AG09319 (cell line): ENCODE data around the gene TMEM81.

Experiments used
- DNase-seq: peaks from one replicate; pipeline ENCODE4 v3.0.0-alpha.2; 2010; ENCODE audit warnings: low read depth; ENCODE audit errors: extremely low read depth
- TF ChIP-seq, protein P1 (sequence below): IDR thresholded peaks from 2 replicates; pipeline ENCODE4 v1.5.1; 2011; ENCODE audit warnings: low read depth, mild to moderate bottlenecking, inconsistent platforms, low read length, moderate library complexity

Gene TMEM81

DNA sequence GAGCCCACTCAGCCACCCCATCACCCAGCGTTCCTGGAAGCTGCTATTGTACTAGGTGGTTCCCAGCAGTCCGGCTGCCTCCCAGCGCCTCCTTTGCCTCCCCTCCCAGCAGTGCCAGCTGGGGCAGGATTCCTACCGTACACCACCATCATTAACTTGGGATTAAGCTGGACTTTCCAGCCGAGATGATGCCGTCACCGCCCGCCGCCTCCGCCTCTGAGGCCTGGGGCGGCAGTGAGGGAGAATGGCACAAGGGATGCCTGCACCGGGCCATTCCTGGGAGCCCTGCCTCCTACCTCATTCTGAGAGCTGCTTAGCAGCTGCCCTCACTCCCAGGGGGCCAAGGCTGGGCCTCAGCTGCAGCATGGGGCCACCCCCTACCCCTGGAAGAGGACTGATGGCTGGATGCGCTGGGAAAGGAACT, 28.1 kb downstream of the TMEM81 start:
- no peak for DNase-seq
- TF ChIP-seq, protein P1, sequence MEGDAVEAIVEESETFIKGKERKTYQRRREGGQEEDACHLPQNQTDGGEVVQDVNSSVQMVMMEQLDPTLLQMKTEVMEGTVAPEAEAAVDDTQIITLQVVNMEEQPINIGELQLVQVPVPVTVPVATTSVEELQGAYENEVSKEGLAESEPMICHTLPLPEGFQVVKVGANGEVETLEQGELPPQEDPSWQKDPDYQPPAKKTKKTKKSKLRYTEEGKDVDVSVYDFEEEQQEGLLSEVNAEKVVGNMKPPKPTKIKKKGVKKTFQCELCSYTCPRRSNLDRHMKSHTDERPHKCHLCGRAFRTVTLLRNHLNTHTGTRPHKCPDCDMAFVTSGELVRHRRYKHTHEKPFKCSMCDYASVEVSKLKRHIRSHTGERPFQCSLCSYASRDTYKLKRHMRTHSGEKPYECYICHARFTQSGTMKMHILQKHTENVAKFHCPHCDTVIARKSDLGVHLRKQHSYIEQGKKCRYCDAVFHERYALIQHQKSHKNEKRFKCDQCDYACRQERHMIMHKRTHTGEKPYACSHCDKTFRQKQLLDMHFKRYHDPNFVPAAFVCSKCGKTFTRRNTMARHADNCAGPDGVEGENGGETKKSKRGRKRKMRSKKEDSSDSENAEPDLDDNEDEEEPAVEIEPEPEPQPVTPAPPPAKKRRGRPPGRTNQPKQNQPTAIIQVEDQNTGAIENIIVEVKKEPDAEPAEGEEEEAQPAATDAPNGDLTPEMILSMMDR, result no peak

DNA sequence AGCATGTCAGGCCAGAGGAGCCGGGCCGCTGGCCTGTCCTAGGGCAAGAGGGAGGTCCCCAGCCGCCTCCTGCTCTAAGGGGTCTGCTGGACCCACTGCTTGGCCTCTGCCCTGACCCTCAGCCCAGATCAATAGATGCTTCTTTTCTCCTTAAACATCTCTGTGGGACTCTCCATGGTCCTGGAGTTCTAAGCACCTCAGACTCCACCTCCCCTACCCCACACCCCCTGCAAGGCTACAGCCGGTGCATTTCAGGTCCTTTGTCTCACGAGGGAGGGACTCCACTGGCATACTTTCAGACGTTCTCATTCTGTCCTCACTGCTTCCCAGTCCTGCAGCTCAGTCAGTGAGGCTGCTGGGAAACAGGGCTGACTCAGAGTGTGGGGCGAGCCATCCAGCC, 30.2 kb downstream of the TMEM81 start:
- TF ChIP-seq, protein P1, result no peak
- DNase-seq, result no peak

DNA sequence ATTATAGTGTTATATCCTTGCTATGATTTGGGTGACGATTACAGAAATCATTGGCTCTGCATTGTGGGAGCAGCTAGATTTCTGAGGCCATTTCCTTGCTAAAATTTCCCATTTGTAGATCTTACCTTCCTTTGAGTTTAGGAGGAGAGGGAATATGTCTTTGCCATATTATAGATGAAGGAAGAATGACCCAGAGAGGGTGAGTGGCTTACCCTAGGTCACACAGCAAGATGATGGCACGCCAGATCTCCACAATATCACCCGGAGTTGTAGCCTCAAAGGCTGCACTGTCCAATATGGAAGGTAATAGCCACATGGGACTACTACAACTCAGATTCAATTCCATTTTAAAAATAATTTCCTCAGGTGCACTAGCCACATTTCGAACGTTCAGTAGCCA, 31.0 kb downstream of the TMEM81 start:
- TF ChIP-seq, protein P1, result no peak

DNA sequence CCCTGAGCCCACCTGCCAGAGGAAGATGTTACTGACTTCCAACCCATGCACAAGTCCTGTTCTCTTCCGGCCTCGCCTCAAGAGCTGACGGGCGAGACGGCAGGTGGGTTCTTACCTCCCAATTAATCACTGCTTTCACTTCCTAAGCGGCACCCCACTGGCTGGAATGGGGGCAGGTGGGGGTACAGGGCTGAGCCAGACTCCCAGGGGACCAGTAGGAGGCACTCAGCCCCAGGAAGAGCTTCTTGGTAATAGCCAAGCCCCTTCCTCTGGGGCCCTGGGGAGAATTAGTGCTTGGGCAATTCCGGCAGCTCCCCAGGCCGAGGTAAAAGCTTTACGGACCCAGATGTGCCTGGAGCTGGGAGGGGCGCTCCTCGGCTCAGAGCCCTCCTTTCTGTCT, 31.6 kb downstream of the TMEM81 start:
- no peak for DNase-seq
- TF ChIP-seq, protein P1, result no peak

More for the DNA sequence above, 31.0 kb downstream of the TMEM81 start:
- no peak for DNase-seq

DNA sequence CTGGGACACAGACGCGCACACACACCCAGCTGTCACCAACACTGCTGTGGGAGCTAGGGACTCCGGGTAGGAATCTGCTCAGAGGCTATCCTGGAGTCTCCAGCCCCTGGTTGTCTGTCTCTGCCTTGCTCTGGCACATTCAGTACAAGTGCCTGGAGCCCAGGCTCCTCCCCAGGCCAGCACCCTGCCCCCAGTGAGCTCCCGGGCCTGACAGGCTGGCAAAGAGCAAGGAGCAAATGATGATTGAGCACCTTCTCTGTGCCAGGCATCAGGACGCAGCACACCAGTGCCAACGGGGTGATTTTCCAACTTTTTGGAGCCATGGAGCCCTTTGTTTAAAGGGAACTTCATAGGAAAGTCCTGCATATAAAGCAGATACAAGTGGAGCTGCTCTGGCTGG, 34.8 kb downstream of the TMEM81 start:
- TF ChIP-seq, protein P1, result no peak
- DNase-seq, result no peak

DNA sequence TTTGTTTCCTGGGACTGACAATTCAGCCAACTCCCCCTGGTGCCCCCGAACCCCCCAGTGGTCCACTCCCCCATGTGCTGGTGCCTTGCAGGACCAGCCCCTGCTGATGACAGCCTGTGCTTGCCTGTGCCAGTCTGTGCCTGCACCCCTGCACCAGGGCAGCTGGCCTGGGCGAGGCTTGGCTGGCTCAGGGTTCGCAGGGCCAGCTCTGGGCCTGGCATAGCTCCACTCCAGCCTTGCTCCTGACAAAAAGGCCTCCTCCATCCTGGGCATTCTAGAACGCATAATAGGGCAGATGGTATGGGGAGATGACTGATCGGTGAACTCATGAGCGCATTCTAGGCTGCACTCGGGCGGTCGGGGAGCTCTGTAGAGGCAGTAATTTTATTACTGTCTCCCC, 35.9 kb downstream of the TMEM81 start:
- TF ChIP-seq, protein P1, result no peak
- DNase-seq, result no peak

DNA sequence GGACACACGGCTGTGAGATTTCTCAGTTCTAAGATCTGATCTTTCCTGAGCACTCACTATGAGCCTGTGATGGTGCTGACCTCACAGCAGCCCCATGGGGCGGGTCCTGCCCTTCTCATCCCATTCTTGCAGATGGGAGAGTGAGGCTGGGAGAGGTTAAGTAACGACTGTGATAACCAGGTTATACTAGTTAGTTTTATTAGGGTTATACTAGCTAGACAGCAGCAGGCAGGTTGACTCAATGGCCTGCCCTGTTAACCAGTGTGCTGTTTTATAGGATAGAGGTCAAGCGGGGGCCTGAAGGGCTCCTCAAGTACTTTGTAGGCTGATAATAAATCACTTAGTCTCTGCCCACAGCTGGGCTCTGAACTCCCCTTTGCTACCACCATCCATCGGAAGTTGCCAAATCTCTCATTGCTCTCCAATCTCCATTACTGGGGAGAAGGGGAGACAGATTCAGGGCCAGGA, 36.5 kb downstream of the TMEM81 start:
- DNase-seq, result no peak
- TF ChIP-seq, protein P1, result no peak
